ENCODE data around the gene CUTA. TPM values are rescaled to one million over a fixed set of nuclear protein-coding genes. Genes with fewer than 3 reads are reported as not detected.
"Not testable (repeated sequence)": the region's sequence is repeated elsewhere in the genome, so short reads cannot be mapped to it uniquely, and the experiment has no call there.

Gene CUTA
- total RNA-seq, 2 donors from 2014 or later = 162 to 169 TPM

DNA sequence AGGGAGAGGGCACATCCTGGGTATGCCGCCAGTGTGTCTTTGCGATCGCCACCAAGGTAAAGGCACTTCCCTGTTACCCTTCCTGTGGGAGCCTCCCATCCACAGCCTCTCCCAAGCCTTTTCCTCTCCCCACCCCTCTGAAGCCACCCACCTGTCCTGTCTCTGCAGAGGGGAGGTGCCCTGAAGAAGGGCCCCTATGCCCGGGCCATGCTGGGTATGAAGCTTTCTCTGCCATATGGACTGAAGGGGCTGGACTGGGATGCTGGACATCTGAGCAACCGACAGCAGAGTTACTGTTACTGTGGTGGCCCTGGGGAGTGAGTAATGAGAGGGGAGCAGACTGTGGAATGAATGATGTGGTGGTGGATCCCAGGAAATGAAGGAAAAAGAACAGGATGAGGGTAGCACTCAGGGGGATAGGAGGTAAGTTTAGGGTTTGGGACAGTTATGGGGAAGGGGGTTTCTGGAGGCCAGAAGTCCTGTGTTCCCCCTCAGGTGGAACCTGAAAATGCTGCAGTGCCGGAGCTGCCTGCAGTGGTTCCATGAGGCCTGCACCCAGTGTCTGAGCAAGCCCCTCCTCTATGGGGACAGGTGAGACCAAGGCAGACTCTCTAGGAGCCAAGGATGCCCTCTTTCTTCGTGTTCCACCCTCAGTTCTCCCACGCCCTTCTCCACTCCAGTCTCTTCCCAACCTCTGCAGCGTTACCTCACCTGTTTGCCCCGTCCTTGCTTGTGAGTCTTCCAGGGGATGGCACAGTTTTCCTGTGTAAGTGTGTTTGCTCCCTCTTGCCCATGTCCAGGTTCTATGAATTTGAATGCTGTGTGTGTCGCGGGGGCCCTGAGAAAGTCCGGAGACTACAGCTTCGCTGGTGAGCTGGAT is 4.4 kb downstream of the CUTA start:
- ATAC-seq (no peak), DNase-seq (no peak)
- intact Hi-C loops (cut with DNase I, micrococcal nuclease) = no loop called here

DNA sequence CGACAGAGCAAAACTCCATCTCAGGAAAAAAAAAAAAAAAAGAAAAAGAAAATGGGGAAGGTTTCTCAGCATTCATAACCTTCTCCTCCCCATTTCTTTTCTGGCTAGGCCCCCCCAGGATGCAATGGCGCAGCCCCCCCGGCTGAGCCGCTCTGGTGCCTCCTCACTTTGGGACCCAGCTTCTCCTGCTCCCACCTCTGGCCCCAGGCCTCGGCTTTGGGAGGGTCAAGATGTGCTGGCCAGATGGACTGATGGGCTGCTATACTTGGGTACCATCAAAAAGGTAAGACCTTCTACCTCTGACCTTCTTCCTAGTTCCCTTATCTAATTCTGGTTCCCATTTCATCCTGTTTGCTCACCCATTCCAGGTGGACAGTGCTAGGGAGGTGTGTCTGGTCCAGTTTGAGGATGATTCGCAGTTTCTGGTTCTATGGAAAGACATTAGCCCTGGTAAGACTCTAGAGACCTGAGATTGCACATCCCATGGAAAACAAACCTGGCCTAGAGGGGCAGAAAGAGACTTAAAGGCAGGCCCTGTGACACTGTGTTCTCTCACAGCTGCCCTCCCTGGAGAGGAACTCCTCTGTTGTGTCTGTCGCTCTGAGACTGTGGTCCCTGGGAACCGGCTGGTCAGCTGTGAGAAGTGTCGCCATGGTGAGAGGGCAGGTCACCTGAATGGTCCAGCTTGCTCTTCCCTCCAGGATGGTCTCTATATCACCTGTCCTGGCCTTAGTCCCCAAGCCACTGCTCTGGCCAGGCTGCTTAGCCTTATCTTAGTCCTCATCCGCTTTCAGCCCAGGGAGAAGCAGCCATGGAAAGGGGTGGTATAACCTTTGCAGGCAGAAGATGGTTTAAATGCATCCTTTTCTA is 5.5 kb downstream of the CUTA start:
- ATAC-seq = no peak
- intact Hi-C loops (cut with DNase I, micrococcal nuclease) = no loop called here

DNA sequence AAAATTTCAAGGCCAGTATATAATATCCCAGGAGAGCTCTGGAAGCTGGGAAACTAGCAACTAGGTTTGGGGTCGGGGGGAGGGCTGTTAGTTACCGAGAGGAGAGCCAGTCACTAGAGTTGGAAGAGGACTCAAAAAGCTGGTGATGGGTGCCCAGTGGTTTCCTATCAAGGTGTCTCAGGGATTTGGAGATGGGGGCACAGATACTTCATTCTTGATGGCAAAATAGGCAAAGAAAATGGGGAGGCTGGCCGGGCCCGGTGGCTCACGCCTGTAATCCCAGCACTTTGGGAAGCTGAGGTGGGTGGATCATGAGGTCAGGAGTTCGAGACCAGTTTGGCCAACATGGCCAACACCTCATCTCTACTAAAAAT is 6.3 kb downstream of the CUTA start:
- no peak for DNase-seq
- intact Hi-C loops (cut with DNase I, micrococcal nuclease) = no loop called here
- no peak for ATAC-seq

More for the DNA sequence above, 5.5 kb downstream of the CUTA start:
- DNase-seq = no peak

DNA sequence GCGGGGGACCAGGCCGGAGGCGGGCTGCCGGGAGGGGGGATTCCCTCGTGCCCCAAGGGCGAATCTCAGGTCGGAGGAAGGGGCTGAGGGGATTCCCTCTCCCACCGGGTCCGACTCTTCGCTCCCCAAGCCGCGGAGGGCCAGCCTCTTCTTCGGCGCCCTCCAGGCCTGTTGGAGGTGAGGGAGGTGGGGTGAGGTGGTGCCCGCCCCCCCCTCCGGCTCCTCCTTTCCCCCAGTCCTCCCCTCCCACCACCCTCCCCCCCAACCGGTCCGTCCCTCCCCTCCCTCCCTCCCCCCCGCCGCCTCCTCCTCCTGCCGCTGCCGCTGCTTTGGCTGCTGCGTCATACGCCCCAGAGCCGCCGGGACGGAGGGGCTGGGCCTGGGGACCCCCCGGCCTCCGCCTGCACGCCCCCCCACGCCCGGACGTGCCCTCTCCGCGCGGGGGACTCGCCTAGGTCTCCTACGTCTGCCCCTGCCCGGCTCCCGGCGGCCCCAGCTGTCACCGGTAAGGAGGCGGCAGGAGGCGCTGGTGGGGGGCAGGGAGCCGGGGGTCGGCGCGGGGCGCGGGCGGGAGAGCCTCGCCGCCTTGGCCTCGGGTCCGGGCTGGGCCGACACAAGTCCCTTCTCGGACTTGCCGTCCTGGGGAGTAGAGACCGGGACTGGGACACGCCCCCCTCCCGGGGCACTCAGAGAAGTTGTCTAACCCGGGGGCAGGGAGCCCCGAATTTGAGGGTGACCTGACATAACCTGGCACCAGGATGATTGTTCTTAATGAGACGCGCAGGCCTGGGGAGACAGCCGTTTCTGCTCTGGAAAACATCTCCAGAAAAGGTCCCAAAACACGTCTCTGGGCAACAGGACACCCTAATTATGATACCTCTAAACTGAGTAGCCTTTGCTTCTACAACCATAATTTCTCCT is 6.9 kb downstream of the CUTA start, which contains the start of gene PHF1:
Gene PHF1, plus strand, starts transcription at position 304 of the 921 bp plus-strand sequence. CDS start 1,250 bp downstream, outside the sequence.
- intact Hi-C loops (cut with DNase I, micrococcal nuclease) = no loop called here
- ATAC-seq (peak; percentile 64), DNase-seq (peak in 1 of 2 donors; percentile 73)

DNA sequence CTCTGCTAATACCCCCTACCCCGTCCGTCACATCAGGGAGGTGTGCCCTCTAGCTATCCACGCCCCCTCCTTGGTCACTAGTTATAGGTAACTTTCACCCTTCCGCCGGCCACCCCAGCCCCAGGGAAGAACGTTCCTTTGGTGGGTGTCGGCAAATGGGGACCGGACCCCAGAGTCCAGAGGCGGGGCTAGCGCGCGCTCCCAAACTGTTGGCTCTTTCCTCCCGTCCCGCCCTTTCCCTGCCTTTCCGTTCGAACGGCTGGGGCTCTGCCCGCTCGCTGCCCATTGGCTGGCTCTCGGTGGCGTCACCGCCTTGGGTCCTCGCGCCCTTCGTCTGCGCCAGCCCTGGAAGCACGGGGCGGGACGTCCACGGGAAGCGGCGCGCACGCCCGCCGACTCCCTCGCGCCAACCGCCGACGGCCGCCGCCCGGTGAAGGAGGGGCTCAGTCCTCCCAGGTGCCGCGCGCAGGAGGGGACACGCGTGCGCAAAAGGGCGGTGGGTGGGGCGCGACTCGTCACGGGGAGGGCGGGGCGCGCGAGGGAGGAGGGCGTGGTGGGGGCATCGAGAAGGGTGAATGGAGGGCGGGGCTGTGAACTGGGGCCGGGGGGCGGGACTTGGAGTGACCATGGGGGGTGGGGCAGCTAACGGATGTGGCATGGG is 7.7 kb downstream of the CUTA start:
- ATAC-seq = peak; percentile 86
- intact Hi-C loops (cut with DNase I, micrococcal nuclease) = no loop called here
- DNase-seq = peak; percentile 97 to 98

DNA sequence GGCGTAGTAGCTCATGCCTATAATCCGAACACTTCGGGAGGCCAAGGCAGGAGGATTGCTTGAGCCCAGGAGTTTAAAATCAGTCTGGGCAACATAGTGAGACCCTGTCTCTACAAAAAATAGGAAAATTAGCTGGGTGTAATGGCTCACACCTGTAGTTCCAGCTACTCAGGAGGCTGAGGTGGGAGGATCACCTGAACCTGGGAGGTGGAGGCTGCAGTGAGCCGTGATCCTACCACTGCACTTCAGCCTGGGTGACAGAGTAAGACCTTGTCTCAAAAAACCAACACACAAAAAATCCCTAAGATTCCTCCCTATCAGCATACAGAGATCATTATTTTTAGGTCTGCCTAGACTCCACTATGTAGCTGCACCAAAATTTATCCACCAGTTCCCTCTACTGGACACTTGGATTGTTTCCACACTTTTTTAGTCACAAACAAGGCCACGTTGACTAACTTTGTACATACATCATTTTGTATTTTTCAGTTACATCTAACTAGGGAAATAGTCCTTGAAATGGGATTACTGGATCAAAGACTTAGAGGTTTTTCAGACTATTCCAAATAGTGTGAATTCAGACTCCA is 10.7 kb downstream of the CUTA start:
- ATAC-seq (no peak), DNase-seq (no peak)
- intact Hi-C loops (cut with DNase I, micrococcal nuclease) = no loop called here

DNA sequence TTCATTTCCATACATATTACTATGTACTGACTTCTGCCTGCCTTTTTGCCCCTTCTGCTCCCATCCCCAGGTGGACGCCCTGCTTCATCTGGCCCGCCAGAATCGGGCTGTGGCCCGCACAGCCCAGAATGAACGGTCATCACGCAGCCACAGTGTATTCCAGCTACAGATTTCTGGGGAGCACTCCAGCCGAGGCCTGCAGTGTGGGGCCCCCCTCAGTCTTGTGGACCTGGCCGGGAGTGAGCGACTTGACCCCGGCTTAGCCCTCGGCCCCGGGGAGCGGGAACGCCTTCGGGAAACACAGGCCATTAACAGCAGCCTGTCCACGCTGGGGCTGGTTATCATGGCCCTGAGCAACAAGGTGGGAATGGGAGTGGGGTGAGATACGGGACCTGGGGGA is 11.8 kb downstream of the CUTA start:
- ATAC-seq (no peak), DNase-seq (no peak)
- intact Hi-C loops (cut with DNase I, micrococcal nuclease) = no loop called here

DNA sequence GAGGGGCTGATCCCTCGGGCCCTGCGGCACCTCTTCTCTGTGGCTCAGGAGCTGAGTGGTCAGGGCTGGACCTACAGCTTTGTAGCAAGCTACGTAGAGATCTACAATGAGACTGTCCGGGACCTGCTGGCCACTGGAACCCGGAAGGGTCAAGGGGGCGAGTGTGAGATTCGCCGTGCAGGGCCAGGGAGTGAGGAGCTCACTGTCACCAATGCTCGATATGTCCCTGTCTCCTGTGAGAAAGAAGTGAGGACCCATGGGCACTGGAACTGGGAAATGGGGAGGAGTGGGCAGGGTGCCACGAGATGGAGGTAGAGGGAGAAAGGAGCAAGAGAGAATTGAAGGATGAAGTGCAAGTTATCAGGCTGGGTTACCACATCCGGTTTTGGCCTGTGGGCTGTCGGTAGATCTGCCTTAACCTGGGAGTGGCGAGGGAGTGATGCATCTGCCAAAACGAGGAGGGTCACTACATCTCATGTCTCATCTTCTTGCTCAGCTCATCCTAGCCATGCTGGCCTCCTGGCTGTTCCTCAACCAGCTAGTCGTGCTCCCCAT is 12.4 kb downstream of the CUTA start:
- intact Hi-C loops (cut with DNase I, micrococcal nuclease) = no loop called here
- DNase-seq (no peak), ATAC-seq (no peak)

DNA sequence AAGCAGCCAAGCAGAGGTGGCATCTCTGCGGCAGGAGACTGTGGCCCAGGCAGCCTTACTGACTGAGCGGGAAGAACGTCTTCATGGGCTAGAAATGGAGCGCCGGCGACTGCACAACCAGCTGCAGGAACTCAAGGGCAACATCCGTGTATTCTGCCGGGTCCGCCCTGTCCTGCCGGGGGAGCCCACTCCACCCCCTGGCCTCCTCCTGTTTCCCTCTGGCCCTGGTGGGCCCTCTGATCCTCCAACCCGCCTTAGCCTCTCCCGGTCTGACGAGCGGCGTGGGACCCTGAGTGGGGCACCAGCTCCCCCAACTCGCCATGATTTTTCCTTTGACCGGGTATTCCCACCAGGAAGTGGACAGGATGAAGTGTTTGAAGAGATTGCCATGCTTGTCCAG is 13.0 kb downstream of the CUTA start:
- intact Hi-C loops (cut with DNase I, micrococcal nuclease) = no loop called here
- no peak for ATAC-seq
- no peak for DNase-seq

DNA sequence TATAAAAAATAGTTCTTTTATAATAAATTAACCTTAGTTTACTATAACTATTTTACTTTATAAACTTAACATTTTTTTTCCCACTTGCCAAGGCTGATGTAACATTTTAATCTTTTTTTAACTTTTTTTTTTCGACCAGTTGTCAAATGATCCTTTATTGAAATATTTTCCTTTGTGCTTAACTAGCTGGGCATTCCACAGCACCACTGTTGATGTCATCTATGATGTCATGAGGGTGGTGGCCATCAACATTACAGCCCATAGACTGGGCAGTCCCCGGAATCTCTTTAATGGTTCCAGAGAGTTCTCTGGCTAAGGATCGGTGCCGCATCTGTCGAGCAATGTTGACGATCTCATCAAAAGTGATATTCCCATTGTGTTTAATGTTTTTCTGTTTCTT is 18.0 kb downstream of the CUTA start:
- intact Hi-C loops (cut with DNase I, micrococcal nuclease) = not testable (repeated sequence)

DNA sequence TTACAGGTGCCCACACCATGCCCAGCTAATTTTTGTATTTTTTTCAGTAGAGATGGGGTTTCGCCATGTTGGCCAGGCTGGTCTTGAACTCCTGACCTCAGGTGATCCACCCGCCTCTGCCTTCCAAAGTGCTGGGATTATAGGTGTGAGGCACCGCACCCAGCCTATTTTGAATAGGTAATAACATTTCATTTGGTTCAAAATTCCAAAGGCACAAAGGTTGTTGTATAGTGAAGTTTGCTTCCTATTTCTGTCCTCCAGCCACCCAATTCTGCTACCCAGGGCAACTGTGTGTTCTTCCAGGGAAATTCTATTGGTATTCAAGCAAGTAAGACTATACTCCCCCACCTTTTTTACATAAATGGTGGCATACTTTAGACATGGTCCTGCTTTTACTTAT is 19.3 kb downstream of the CUTA start:
- ATAC-seq = peak; percentile 77
- intact Hi-C loops (cut with DNase I, micrococcal nuclease); DNase-seq: not testable (repeated sequence)

More for the DNA sequence above, 18.0 kb downstream of the CUTA start:
- not testable (repeated sequence) for ATAC-seq, DNase-seq

DNA sequence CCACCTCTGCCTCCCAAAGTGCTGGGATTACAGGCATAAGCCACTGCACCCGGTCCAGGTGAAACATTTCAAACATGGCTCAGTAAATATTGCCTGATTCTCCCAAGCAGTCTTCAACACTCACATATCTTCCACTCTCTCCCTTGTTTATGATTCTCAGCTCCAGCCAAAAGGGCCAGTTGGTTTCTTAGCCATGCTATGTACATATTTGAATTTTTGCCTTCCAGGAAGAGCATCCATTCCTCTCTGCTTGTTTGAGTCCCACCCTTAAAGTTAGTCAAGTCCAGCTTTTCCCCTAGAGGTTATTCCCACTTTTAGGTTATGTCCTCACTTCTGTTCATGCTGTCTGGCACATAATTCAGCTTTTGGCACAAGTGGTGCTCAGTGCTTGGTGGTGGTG is 20.4 kb downstream of the CUTA start:
- intact Hi-C loops (cut with DNase I, micrococcal nuclease) = no loop called here
- ATAC-seq (no peak), DNase-seq (no peak)

DNA sequence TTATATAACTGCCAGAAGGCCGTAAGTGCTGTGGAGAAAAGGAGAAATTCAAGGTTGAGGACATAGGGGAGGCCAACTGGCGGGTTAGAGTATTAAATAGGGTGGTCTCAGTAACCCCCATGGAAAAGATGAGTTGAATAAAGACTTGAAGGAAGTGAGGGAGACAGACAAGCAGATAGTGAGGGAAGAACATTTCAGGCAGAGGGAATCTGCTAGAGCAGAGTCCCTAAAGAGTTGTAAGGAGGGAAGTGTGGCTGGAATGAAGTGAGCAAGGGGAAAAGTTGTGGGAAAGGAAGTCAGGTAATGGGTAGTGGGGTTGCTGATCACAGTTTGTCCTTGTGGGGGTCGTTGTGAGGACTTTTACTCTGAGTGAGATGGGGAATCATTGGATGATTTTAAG is 24.9 kb downstream of the CUTA start:
- intact Hi-C loops (cut with DNase I, micrococcal nuclease) = no loop called here
- DNase-seq (no peak), ATAC-seq (no peak)

DNA sequence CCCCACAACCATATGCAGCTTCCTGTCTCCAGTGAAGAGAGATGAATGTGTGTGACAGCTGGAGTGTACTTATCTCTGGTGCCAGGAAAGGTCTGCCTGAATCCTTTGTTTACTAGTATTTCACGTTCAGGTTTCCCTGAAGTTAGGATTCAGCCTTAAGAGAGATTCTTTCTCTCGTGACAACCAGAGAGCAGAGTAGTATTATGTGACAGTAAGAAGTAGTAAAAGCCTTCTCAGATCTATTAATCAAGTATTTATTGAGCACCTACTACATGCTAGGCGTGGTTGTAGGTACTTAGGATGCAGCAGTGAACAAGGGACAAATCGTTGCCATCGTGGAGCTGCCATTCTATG is 25.3 kb downstream of the CUTA start:
- DNase-seq = no peak
- ATAC-seq = no peak
- intact Hi-C loops (cut with DNase I, micrococcal nuclease) = no loop called here

DNA sequence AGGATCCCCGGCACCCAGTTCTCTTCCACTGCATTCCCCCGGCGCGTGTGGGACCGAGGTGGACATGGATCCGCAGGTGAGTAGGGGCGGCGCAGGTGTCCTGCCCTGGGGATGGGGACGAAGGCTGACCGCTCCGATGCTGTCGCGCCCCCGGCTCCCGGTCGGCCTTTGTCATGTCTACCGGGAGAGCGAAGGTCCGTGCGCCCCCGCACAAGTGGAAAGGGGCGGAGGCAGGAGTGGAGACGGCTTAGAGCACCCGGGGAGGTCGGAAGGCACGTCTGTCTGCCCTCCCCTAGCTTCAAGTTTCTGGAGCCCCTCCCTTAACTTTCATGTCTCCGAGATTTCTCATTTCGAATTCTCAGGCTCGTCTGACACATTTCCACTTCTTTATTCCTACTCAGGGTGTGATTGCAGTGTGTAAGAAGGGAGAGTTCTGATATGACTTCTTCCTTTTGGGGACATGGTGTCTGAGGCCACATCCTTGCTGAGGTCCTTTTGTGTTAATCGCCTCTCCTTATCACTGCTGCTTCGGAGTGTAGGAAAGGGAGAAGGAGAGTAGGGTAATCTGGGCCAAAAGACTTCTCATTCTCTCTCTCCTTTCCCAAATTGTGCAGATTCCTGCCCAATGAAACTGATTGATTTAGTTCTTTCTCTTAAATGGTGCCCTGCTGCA is 25.8 kb downstream of the CUTA start:
- intact Hi-C loops (cut with DNase I, micrococcal nuclease) = no loop called here
- ATAC-seq (peak; percentile 0), DNase-seq (no peak)

DNA sequence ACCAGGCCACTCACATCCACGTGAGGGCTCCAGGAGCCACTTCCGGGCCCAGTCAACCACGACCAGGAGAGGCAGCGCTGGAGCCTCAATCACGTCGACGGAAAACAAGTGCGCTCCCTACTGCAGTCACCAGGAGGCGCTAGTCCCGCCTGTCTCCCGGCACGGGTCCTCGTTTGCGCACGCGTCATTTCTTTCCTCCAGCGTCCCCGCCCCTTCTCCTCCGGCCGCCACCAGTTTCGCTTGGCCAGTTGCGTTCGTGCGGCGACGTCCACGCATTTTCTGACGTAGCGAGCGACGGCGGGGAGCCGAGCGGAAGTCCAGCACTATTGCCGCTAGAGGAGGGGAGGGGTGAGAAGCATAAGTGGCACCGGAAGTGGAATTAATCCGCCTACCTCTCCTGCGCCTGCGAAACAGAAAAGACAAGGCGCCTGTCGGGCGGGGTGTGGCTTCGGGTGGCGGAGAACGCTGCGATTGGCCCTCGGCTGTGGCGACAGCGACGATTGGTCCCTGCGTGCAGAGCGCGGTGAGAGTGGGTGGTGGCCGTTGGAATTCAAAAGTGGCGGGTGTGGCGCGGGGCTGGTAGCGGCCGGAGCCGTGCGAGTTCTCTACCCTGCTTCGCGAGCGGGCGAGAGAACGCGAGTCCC is 26.5 kb downstream of the CUTA start, which contains the start of gene KIFC1:
Gene KIFC1, plus strand, starts transcription at position 546 of the 644 bp plus-strand sequence. CDS start 163 bp downstream, outside the sequence.
- DNase-seq = peak; percentile 99
- peak; percentile 93 for ATAC-seq
- intact Hi-C loops (cut with DNase I, micrococcal nuclease) = no loop called here

Data from left colon (tissue), 2 donors.